Ishikawa (cell line): Measurements from ENCODE around the gene LIPG.

Source experiments
- CEBPB ChIP-seq: IDR thresholded peaks from 2 replicates; pipeline ENCODE4 v1.6.1; 2012
- CREB1 ChIP-seq: IDR thresholded peaks from 2 replicates; pipeline ENCODE4 v1.6.1; 2012; ENCODE audit warnings: low read depth
- EGR1 ChIP-seq: IDR thresholded peaks from 2 replicates; pipeline ENCODE4 v1.6.1; 2012
- EP300 ChIP-seq: IDR thresholded peaks from 2 replicates; pipeline ENCODE4 v1.6.1; 2012; ENCODE audit warnings: borderline replicate concordance
- FOXM1 ChIP-seq: IDR thresholded peaks from 2 replicates; pipeline ENCODE4 v1.6.1; 2012; ENCODE audit warnings: low read depth, borderline replicate concordance
- MAX ChIP-seq: IDR thresholded peaks from 2 replicates; pipeline ENCODE4 v1.6.1; 2012
- NFIC ChIP-seq: IDR thresholded peaks from 2 replicates; pipeline ENCODE4 v1.6.1; 2012
- RAD21 ChIP-seq: IDR thresholded peaks from 2 replicates; pipeline ENCODE4 v1.6.1; 2012; ENCODE audit warnings: low read depth
- TAF1 ChIP-seq: IDR thresholded peaks from 2 replicates; pipeline ENCODE4 v1.6.1; 2012; ENCODE audit warnings: low read depth, mild to moderate bottlenecking
- TCF12 ChIP-seq: IDR thresholded peaks from 2 replicates; pipeline ENCODE4 v1.6.1; 2012; ENCODE audit warnings: low read depth
- TEAD4 ChIP-seq: IDR thresholded peaks from 2 replicates; pipeline ENCODE4 v1.6.1; 2012
- USF1 ChIP-seq: IDR thresholded peaks from 2 replicates; pipeline ENCODE4 v1.6.1; 2012
- YY1 ChIP-seq: IDR thresholded peaks from 2 replicates; pipeline ENCODE4 v1.6.1; 2012; ENCODE audit warnings: low read depth
- ZBTB7A ChIP-seq: IDR thresholded peaks from 2 replicates; pipeline ENCODE4 v1.6.1; 2012; ENCODE audit warnings: low read depth
- TF ChIP-seq, protein P1 (sequence below): IDR thresholded peaks from 2 replicates; pipeline ENCODE4 v1.6.1; 2012; ENCODE audit warnings: low read depth, mild to moderate bottlenecking

Gene LIPG

DNA sequence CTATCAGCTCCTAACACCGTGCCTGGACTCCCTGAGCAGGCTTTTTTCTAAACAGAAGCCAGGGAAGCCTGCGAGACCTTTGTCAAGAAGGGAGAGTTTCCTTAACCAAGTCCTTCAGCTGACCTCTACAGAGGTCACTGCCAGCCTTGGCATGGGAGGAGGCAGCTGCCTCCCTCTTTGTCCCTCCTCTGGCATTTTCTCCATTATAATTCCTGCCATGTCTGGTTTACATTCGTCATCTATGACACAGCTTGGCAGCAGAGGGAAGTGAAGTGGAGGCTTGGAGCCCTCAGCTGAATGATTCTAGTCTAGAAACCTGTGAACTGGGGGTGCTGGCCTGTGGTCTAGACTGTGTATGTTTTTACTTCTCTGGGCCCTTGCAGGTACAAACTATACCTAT is 22.5 kb downstream of the LIPG start:
- TF ChIP-seq NFIC (no peak), RAD21 (no peak), TEAD4 (no peak), FOXM1 (no peak), EP300 (no peak), MAX (no peak), CREB1 (no peak), EGR1 (no peak), YY1 (no peak), ZBTB7A (no peak)
- TF ChIP-seq, protein P1, sequence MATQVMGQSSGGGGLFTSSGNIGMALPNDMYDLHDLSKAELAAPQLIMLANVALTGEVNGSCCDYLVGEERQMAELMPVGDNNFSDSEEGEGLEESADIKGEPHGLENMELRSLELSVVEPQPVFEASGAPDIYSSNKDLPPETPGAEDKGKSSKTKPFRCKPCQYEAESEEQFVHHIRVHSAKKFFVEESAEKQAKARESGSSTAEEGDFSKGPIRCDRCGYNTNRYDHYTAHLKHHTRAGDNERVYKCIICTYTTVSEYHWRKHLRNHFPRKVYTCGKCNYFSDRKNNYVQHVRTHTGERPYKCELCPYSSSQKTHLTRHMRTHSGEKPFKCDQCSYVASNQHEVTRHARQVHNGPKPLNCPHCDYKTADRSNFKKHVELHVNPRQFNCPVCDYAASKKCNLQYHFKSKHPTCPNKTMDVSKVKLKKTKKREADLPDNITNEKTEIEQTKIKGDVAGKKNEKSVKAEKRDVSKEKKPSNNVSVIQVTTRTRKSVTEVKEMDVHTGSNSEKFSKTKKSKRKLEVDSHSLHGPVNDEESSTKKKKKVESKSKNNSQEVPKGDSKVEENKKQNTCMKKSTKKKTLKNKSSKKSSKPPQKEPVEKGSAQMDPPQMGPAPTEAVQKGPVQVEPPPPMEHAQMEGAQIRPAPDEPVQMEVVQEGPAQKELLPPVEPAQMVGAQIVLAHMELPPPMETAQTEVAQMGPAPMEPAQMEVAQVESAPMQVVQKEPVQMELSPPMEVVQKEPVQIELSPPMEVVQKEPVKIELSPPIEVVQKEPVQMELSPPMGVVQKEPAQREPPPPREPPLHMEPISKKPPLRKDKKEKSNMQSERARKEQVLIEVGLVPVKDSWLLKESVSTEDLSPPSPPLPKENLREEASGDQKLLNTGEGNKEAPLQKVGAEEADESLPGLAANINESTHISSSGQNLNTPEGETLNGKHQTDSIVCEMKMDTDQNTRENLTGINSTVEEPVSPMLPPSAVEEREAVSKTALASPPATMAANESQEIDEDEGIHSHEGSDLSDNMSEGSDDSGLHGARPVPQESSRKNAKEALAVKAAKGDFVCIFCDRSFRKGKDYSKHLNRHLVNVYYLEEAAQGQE: no peak

GRCh38 chr18:49585781-49586663 is 24.2 kb downstream of the LIPG start:
- no peak for TF ChIP-seq EGR1

- no peak for TF ChIP-seq TEAD4
- no peak for TF ChIP-seq NFIC
- TF ChIP-seq EGR1: no peak
- no peak for TF ChIP-seq RAD21
- no peak for TF ChIP-seq FOXM1
Measured at GRCh38 chr18:49588171-49588570, 26.3 kb downstream of the LIPG start.

DNA sequence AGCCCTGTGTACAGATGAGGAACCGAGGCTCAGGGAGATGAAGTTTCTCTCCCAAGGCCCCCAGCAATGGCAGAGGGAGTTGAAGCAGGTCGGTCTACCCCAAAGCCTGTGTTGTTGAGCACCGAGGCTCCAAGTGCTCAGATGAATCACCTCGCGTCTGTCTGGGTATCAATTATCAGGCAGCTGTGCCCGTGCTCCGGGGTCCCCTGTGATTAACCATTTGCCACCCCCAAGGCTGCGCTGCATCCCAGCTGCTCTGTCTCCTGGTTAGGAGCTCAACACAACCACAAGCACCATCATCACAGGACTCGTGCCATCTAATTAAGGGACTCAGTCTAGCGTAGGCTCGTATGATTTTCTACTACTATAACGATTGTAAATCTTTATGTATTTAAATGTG is 27.1 kb downstream of the LIPG start:
- TF ChIP-seq YY1: no peak
- TF ChIP-seq TCF12: no peak
- TF ChIP-seq, protein P1: no peak
- TF ChIP-seq CREB1: no peak
- TF ChIP-seq USF1: no peak
- TF ChIP-seq TEAD4: no peak
- no peak for TF ChIP-seq NFIC
- TF ChIP-seq RAD21: no peak
- TF ChIP-seq TAF1: no peak
- no peak for TF ChIP-seq FOXM1
- no peak for TF ChIP-seq EP300
- TF ChIP-seq EGR1: no peak

DNA sequence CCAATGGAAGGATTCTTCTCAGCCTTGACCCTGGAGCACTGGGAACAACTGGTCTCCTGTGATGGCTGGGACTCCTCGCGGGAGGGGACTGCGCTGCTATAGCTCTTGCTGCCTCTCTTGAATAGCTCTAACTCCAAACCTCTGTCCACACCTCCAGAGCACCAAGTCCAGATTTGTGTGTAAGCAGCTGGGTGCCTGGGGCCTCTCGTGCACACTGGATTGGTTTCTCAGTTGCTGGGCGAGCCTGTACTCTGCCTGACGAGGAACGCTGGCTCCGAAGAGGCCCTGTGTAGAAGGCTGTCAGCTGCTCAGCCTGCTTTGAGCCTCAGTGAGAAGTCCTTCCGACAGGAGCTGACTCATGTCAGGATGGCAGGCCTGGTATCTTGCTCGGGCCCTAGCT is 28.8 kb downstream of the LIPG start:
- no peak for TF ChIP-seq CEBPB
- no peak for TF ChIP-seq TAF1
- TF ChIP-seq RAD21: no peak
- TF ChIP-seq USF1: no peak
- no peak for TF ChIP-seq ZBTB7A
- TF ChIP-seq EGR1: no peak
- TF ChIP-seq EP300: no peak
- no peak for TF ChIP-seq NFIC
- no peak for TF ChIP-seq MAX
- TF ChIP-seq CREB1: no peak
- TF ChIP-seq, protein P1: no peak
- no peak for TF ChIP-seq FOXM1
- TF ChIP-seq TCF12: no peak
- TF ChIP-seq TEAD4: no peak
- TF ChIP-seq YY1: no peak
